RWPE2 (cell line): Measurements from ENCODE around the gene ELP4.
A peak's percentile ranks its signal among the peaks of the same experiment; 100 is the strongest.

ENCODE experiments used
- ATAC-seq: fragments of 200-7000 bp; cut with Tn5 transposase; 3 replicates; pipeline ENCODE4 v1.9.1; 2021; ENCODE audit warnings: low read depth
- DNase-seq: peaks from one replicate; pipeline ENCODE4 v3.0.0-alpha.2; 2020; ENCODE audit warnings: low spot score
- H3K27ac ChIP-seq: fragments of 450-650 bp; 2 replicates; pipeline ENCODE4 v1.5.1; 2017; ENCODE audit warnings: mild to moderate bottlenecking; ENCODE audit not compliant: poor library complexity, severe bottlenecking
- H3K27me3 ChIP-seq: fragments of 250-450 bp; sonication (Bioruptor Pico); 2 replicates; pipeline ENCODE4 v1.5.1; 2021; ENCODE audit warnings: mild to moderate bottlenecking, moderate library complexity; ENCODE audit not compliant: insufficient read depth, poor library complexity, severe bottlenecking
- H3K36me3 ChIP-seq: fragments of 250-450 bp; sonication (Bioruptor Pico); 2 replicates; pipeline ENCODE4 v1.5.1; 2020; ENCODE audit warnings: low read depth, mild to moderate bottlenecking, moderate library complexity
- H3K4me1 ChIP-seq: fragments of 250-450 bp; sonication (Bioruptor Pico); 2 replicates; pipeline ENCODE4 v1.5.1; 2021; ENCODE audit warnings: mild to moderate bottlenecking, moderate library complexity; ENCODE audit not compliant: insufficient read depth, poor library complexity, severe bottlenecking
- H3K4me3 ChIP-seq: fragments of 250-450 bp; sonication (Bioruptor Pico); 2 replicates; pipeline ENCODE4 v1.5.1; 2021; ENCODE audit warnings: mild to moderate bottlenecking, moderate library complexity; ENCODE audit not compliant: severe bottlenecking
- H3K9me3 ChIP-seq: fragments of 250-450 bp; sonication (Bioruptor Pico); 2 replicates; pipeline ENCODE4 v1.5.1; 2021; ENCODE audit warnings: mild to moderate bottlenecking, moderate library complexity; ENCODE audit not compliant: severe bottlenecking
- CTCF ChIP-seq: fragments of 450-650 bp; IDR thresholded peaks from one replicate; pipeline ENCODE4 v1.5.1; 2017; ENCODE audit warnings: mild to moderate bottlenecking, moderate library complexity; ENCODE audit not compliant: poor library complexity, severe bottlenecking

Gene ELP4

GRCh38 chr11:31779374-31779791 lies 269.8 kb downstream of the ELP4 start:
- no peak for TF ChIP-seq CTCF
- H3K4me3 ChIP-seq = no peak overlapping the region
- no peak overlapping the region for H3K27ac ChIP-seq
- H3K9me3 ChIP-seq = no peaks in the 10 kb centered on the region
- no peaks in the 10 kb centered on the region for H3K27me3 ChIP-seq
- ATAC-seq (peak; percentile 87), DNase-seq (no peak)
- H3K36me3 ChIP-seq = no peaks in the 10 kb centered on the region
- peaks cover 6% of the 10 kb centered on the region for H3K4me1 ChIP-seq

GRCh38 chr11:31780078-31780477 lies 270.5 kb downstream of the ELP4 start:
- H3K4me3 ChIP-seq = no peak overlapping the region
- no peaks in the 10 kb centered on the region for H3K9me3 ChIP-seq
- no peak for DNase-seq
- no peaks in the 10 kb centered on the region for H3K27me3 ChIP-seq
- no peak for TF ChIP-seq CTCF
- H3K4me1 ChIP-seq = peaks cover 6% of the 10 kb centered on the region
- no peak overlapping the region for H3K27ac ChIP-seq
- no peak for ATAC-seq
- no peaks in the 10 kb centered on the region for H3K36me3 ChIP-seq

DNA sequence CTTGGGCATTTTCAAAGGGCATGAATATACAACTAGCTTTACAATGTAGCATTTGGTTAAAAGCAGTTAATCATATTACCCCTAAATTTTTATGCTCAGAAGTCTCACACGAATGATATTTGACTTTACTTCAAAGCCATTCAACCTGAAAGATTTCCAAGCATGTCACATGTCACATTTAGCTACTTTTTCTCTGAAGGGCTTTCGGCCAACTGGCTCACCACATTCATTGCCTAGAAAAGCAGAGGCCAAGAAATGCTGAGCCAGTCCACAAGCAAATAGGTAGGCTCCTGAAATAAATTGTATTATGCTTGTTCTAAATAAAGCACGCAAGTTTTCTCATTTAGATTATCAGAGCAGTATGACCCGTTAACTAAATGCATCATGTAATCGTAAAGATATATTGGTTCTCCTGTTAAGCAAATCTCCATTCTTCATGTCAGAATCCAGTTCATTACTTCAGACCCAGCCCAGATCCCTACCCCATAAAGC lies 271.0 kb downstream of the ELP4 start:
- Histone ChIP-seq H3K27ac (no peak overlapping the region), H3K27me3 (no peaks in the 10 kb centered on the region)

GRCh38 chr11:31782257-31782656 lies 272.7 kb downstream of the ELP4 start:
- H3K4me3 ChIP-seq = no peak overlapping the region
- H3K27ac ChIP-seq = no peak overlapping the region
- ATAC-seq (no peak), DNase-seq (no peak)
- H3K9me3 ChIP-seq = no peaks in the 10 kb centered on the region
- no peak for TF ChIP-seq CTCF
- no peaks in the 10 kb centered on the region for H3K36me3 ChIP-seq
- H3K27me3 ChIP-seq = no peaks in the 10 kb centered on the region
- H3K4me1 ChIP-seq = peaks cover 6% of the 10 kb centered on the region

More for the DNA sequence above, 271.0 kb downstream of the ELP4 start:
- H3K4me3 ChIP-seq = no peak overlapping the region
- DNase-seq (no peak), ATAC-seq (no peak)
- peaks cover 6% of the 10 kb centered on the region for H3K4me1 ChIP-seq
- no peaks in the 10 kb centered on the region for H3K36me3 ChIP-seq
- no peaks in the 10 kb centered on the region for H3K9me3 ChIP-seq
- TF ChIP-seq CTCF = no peak

DNA sequence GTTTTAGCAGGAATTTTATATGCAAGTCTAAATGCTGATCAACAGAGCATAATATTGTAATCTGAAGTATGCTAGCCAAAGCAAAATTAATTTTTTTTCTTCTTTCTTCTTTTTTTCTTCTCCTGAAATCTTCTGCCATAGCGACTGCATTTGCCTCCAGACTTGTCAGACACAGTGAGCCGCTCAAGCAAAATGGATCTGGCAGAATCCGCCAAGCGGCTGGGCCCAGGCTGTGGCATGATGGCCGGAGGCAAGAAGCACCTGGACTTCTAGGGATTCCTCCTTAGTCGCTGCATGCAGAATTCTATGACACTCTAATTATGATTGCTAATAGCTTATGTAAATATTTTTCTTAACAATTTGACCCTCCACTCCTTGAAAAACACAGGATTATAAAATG lies 273.7 kb downstream of the ELP4 start:
- Histone ChIP-seq H3K27me3 (no peaks in the 10 kb centered on the region), H3K4me1 (peaks cover 6% of the 10 kb centered on the region), H3K9me3 (no peaks in the 10 kb centered on the region), H3K27ac (no peak overlapping the region), H3K4me3 (no peak overlapping the region), H3K36me3 (no peaks in the 10 kb centered on the region)
- DNase-seq (no peak), ATAC-seq (no peak)
- TF ChIP-seq CTCF = no peak
